Stimulated activated CD4-positive, alpha-beta T cell treated with anti-CD3 and anti-CD28 coated beads, TNF-alpha, amount 100 ng/mL, for 1 hour (primary cell): ENCODE data around the gene EFHD2.
"Not testable (repeated sequence)": the region's sequence is repeated elsewhere in the genome, so short reads cannot be mapped to it uniquely, and the experiment has no call there.

Source experiments
- DNase-seq, 3 donors: peaks; one replicate each; pipeline ENCODE4 v3.0.0-alpha.2; 2020; ENCODE audit warnings: low read depth in 3 of 3, low spot score in 1 of 3

EFHD2 gene

GRCh38 chr1:15409388-15410222, at the start of gene EFHD2:
Gene EFHD2, plus strand, starts transcription at chr1:15409888. Its CDS starts 84 bp downstream, at chr1:15409972.
- DNase-seq: peak; percentile 65 to 74 (median 66)

- no peak for DNase-seq
Observed at GRCh38 chr1:15360700-15361099, 49.0 kb upstream of the EFHD2 start.

- DNase-seq: no peak
Observed at GRCh38 chr1:15362096-15362736, 47.5 kb upstream of the EFHD2 start.

- no peak for DNase-seq
Observed at GRCh38 chr1:15362737-15363128, 47.0 kb upstream of the EFHD2 start.

- no peak for DNase-seq
Observed at GRCh38 chr1:15364740-15365139, 44.9 kb upstream of the EFHD2 start.

GRCh38 chr1:15368888-15369287, 40.8 kb upstream of the EFHD2 start:
- no peak for DNase-seq

- no peak for DNase-seq
Observed at GRCh38 chr1:15370268-15370667, 39.4 kb upstream of the EFHD2 start.

- DNase-seq: no peak
Observed at GRCh38 chr1:15370781-15371520, 38.7 kb upstream of the EFHD2 start.

- DNase-seq: no peak
Observed at GRCh38 chr1:15371610-15372545, 37.8 kb upstream of the EFHD2 start.

- no peak for DNase-seq
Observed at GRCh38 chr1:15378729-15379128, 31.0 kb upstream of the EFHD2 start.

- DNase-seq: not testable (repeated sequence)
Observed at GRCh38 chr1:15379151-15379550, 30.5 kb upstream of the EFHD2 start.

GRCh38 chr1:15380601-15381508, 28.8 kb upstream of the EFHD2 start:
- DNase-seq: no peak

GRCh38 chr1:15381805-15382204, 27.9 kb upstream of the EFHD2 start:
- DNase-seq: no peak

- no peak for DNase-seq
Observed at GRCh38 chr1:15382601-15383518, 26.8 kb upstream of the EFHD2 start.

- DNase-seq: no peak
Observed at GRCh38 chr1:15383810-15384209, 25.9 kb upstream of the EFHD2 start.

GRCh38 chr1:15384301-15384901, 25.3 kb upstream of the EFHD2 start:
- no peak for DNase-seq

- DNase-seq: no peak
Observed at GRCh38 chr1:15385420-15385819, 24.3 kb upstream of the EFHD2 start.

GRCh38 chr1:15386164-15386749, 23.4 kb upstream of the EFHD2 start:
- DNase-seq: no peak
